H1 (cell line): ENCODE results near the gene P2RY14. TPM values are rescaled to one million over a fixed set of nuclear protein-coding genes. Genes with fewer than 3 reads are reported as not detected.

ENCODE experiments used
- CTCF ChIA-PET: fragments of 300-600 bp; sonication (Branson Sonifier 250); formaldehyde crosslinking; loops from one replicate; lab custom pipeline; 2021; ENCODE audit not compliant: partially characterized antibody; lab: Charles Lee
- POLR2A ChIA-PET: fragments of 300-600 bp; sonication (Branson Sonifier 250); formaldehyde crosslinking; loops from one replicate; lab custom pipeline; 2021; ENCODE audit warnings: inconsistent platforms; ENCODE audit not compliant: partially characterized antibody; lab: Charles Lee
- DNase-seq, 2 experiments: peaks; one replicate each; pipeline versions ENCODE4 v3.0.0 to v3.0.0-alpha.2; 2010 to 2022; ENCODE audit warnings: low spot score in 2 of 2, low read depth in 1 of 2, mixed read lengths in 1 of 2
- FAIRE-seq: peaks from 2 replicates; lab custom pipeline; 2011; peaks lifted over from hg19 to GRCh38; lab: Jason Lieb, UNC
- H2AFZ ChIP-seq: 2 replicates; pipeline ENCODE4 v1.8.1; 2012; ENCODE audit warnings: low read length, inconsistent platforms
- H2AK5ac ChIP-seq: 2 replicates; pipeline ENCODE4 v1.6.1; 2013; ENCODE audit warnings: low read depth, low read length
- H2BK120ac ChIP-seq: replicated peaks from 2 replicates; pipeline ENCODE3; 2013; ENCODE audit warnings: low read depth, low read length, inconsistent platforms
- H2BK12ac ChIP-seq: 2 replicates; pipeline ENCODE4 v1.6.1; 2013; ENCODE audit warnings: low read depth, low read length
- H2BK15ac ChIP-seq: 2 replicates; pipeline ENCODE4 v1.6.1; 2013; ENCODE audit warnings: low read length
- H2BK20ac ChIP-seq: 2 replicates; pipeline ENCODE4 v1.6.1; 2013; ENCODE audit warnings: low read length
- H2BK5ac ChIP-seq: 2 replicates; pipeline ENCODE4 v1.6.1; 2013; ENCODE audit warnings: low read depth, low read length
- H3K14ac ChIP-seq: 2 replicates; pipeline ENCODE4 v1.6.1; 2013; ENCODE audit warnings: inconsistent platforms; ENCODE audit not compliant: insufficient read length
- H3K18ac ChIP-seq: 2 replicates; pipeline ENCODE4 v1.6.1; 2013; ENCODE audit warnings: low read length; ENCODE audit errors: extremely low read depth
- H3K23ac ChIP-seq: 2 replicates; pipeline ENCODE4 v1.6.1; 2013; ENCODE audit warnings: inconsistent platforms; ENCODE audit not compliant: insufficient read length
- H3K23me2 ChIP-seq: 2 replicates; pipeline ENCODE4 v1.6.1; 2013; ENCODE audit warnings: low read depth, low read length
- H3K27ac ChIP-seq: 2 replicates; pipeline ENCODE4 v1.6.1; 2011; ENCODE audit warnings: low read depth, low read length, inconsistent platforms
- H3K27me3 ChIP-seq, 4 experiments: replicated peaks in 1 of 4; 1 replicate in 1 of 4; 2 replicates in 3 of 4; pipeline versions ENCODE4 v1.6.1 to v1.8.1; 2011 to 2013; ENCODE audit warnings: low read length in 3 of 4, mild to moderate bottlenecking in 3 of 4, inconsistent platforms in 2 of 4, mixed read lengths in 2 of 4, moderate library complexity in 1 of 4; ENCODE audit not compliant: control insufficient read depth in 3 of 4, insufficient read depth in 3 of 4; ENCODE audit errors: extremely low read depth in 1 of 4
- H3K36me3 ChIP-seq, 4 experiments: 2 replicates each; pipeline versions ENCODE4 v1.6.1 to v1.8.1; 2011 to 2013; ENCODE audit warnings: mild to moderate bottlenecking in 4 of 4, low read length in 3 of 4, moderate library complexity in 2 of 4, control low read depth in 1 of 4, inconsistent platforms in 1 of 4; ENCODE audit not compliant: insufficient read depth in 4 of 4, control insufficient read depth in 2 of 4
- H3K4ac ChIP-seq: replicated peaks from 2 replicates; pipeline ENCODE3; 2013; ENCODE audit warnings: low read length, low read depth, mixed read lengths, inconsistent platforms; ENCODE audit not compliant: insufficient read length
- H3K4me1 ChIP-seq, 4 experiments: replicated peaks in 1 of 4; 1 replicate in 1 of 4; 2 replicates in 3 of 4; pipeline versions ENCODE4 v1.6.1 to v1.8.1; 2011 to 2013; ENCODE audit warnings: low read length in 3 of 4, inconsistent platforms in 2 of 4, mixed read lengths in 1 of 4; ENCODE audit not compliant: insufficient read depth in 4 of 4, control insufficient read depth in 3 of 4
- H3K4me2 ChIP-seq, 2 experiments: 2 replicates each; pipeline versions ENCODE4 v1.6.1 to v1.8.1; 2011 to 2013; ENCODE audit warnings: low read depth in 2 of 2, low read length in 2 of 2, control low read depth in 1 of 2, inconsistent platforms in 1 of 2, mild to moderate bottlenecking in 1 of 2; ENCODE audit not compliant: insufficient read depth in 1 of 2
- H3K4me3 ChIP-seq, 4 experiments: fragments of 200-600, 300-600 bp in 1 of 4; sonication (generic), shearing (Covaris generic), sonication (Bioruptor Twin) in 1 of 4; 2 replicates each; pipeline versions ENCODE4 v1.5.1 to v1.8.1; 2011 to 2016; ENCODE audit warnings: low read length in 4 of 4, low read depth in 3 of 4, control low read depth in 2 of 4, inconsistent platforms in 2 of 4, mild to moderate bottlenecking in 2 of 4, mixed read lengths in 1 of 4, moderate library complexity in 1 of 4; ENCODE audit not compliant: insufficient read depth in 2 of 4; ENCODE audit errors: extremely low read depth in 1 of 4
- H3K56ac ChIP-seq: replicated peaks from 2 replicates; pipeline ENCODE3; 2013; ENCODE audit warnings: low read depth, mild to moderate bottlenecking, mixed read lengths, low read length, inconsistent platforms; ENCODE audit not compliant: insufficient read length
- H3K79me1 ChIP-seq: 2 replicates; pipeline ENCODE4 v1.6.1; 2013; ENCODE audit warnings: low read depth, low read length, control low read depth
- H3K79me2 ChIP-seq, 2 experiments: 2 replicates each; pipeline versions ENCODE4 v1.6.1 to v1.8.1; 2012 to 2013; ENCODE audit warnings: low read length in 2 of 2, mild to moderate bottlenecking in 2 of 2, inconsistent platforms in 1 of 2; ENCODE audit not compliant: insufficient read depth in 2 of 2, control insufficient read depth in 1 of 2
- H3K9ac ChIP-seq, 4 experiments: replicated peaks in 1 of 4; 1 replicate in 1 of 4; 2 replicates in 3 of 4; pipeline versions ENCODE4 v1.6.1 to v1.8.1; 2011 to 2013; ENCODE audit warnings: low read depth in 3 of 4, low read length in 3 of 4, control low read depth in 2 of 4, mild to moderate bottlenecking in 2 of 4, moderate library complexity in 2 of 4, inconsistent platforms in 1 of 4; ENCODE audit errors: extremely low read depth in 1 of 4
- H3K9me3 ChIP-seq, 2 experiments: 2 replicates each; pipeline versions ENCODE4 v1.6.1 to v1.8.1; 2012 to 2013; ENCODE audit warnings: mild to moderate bottlenecking in 2 of 2, moderate library complexity in 2 of 2, control low read depth in 1 of 2, inconsistent platforms in 1 of 2, low read depth in 1 of 2, low read length in 1 of 2, mixed read lengths in 1 of 2; ENCODE audit not compliant: insufficient read depth in 2 of 2
- H4K20me1 ChIP-seq, 2 experiments: replicated peaks in 1 of 2; 2 replicates each; pipeline versions ENCODE3 to v1.8.1; 2011 to 2013; ENCODE audit warnings: inconsistent platforms in 2 of 2, low read length in 2 of 2, mild to moderate bottlenecking in 1 of 2; ENCODE audit not compliant: insufficient read depth in 2 of 2, control insufficient read depth in 1 of 2
- H4K5ac ChIP-seq: 2 replicates; pipeline ENCODE4 v1.6.1; 2013; ENCODE audit warnings: low read length, low read depth, mixed read lengths, inconsistent platforms; ENCODE audit not compliant: insufficient read length
- H4K8ac ChIP-seq: 2 replicates; pipeline ENCODE4 v1.8.0; 2013; ENCODE audit warnings: mild to moderate bottlenecking, moderate library complexity, low read length, inconsistent platforms; ENCODE audit not compliant: insufficient read depth; ENCODE audit errors: extremely low read depth
- H4K91ac ChIP-seq: replicated peaks from 2 replicates; pipeline ENCODE3; 2013; ENCODE audit warnings: low read length, mixed read lengths, inconsistent platforms; ENCODE audit not compliant: insufficient read length
- CEBPB ChIP-seq: IDR thresholded peaks from 2 replicates; pipeline ENCODE4 v1.6.1; 2012; ENCODE audit warnings: low read depth, low read length
- CHD1 ChIP-seq: IDR thresholded peaks from 2 replicates; pipeline ENCODE4 v1.6.1; 2012; ENCODE audit warnings: low read depth, low read length, improper control_type of control experiment
- CTBP2 ChIP-seq: IDR thresholded peaks from 2 replicates; pipeline ENCODE4 v1.7.0; 2011; ENCODE audit warnings: borderline replicate concordance, mild to moderate bottlenecking, moderate library complexity, mixed read lengths, low read length; ENCODE audit not compliant: insufficient read depth, insufficient read length
- FOSL1 ChIP-seq: IDR thresholded peaks from 2 replicates; pipeline ENCODE4 v1.6.1; 2011; ENCODE audit warnings: mild to moderate bottlenecking, low read depth, low read length, moderate library complexity; ENCODE audit not compliant: insufficient read depth
- GTF2F1 ChIP-seq: IDR thresholded peaks from 2 replicates; pipeline ENCODE4 v1.6.1; 2012; ENCODE audit warnings: low read depth, low read length, improper control_type of control experiment, borderline replicate concordance
- JUN ChIP-seq: IDR thresholded peaks from 2 replicates; pipeline ENCODE4 v1.6.1; 2011; ENCODE audit warnings: low read depth, mild to moderate bottlenecking, improper control_type of control experiment, low read length
- PHF8 ChIP-seq: fragments of 200-600 bp; sonication (generic); conservative IDR thresholded peaks from 2 replicates; pipeline ENCODE4 v1.7.1; 2012; ENCODE audit warnings: low read depth, mild to moderate bottlenecking, inconsistent platforms, low read length, moderate library complexity
- POLR2AphosphoS5 ChIP-seq: IDR thresholded peaks from 2 replicates; pipeline ENCODE4 v1.6.1; 2011; ENCODE audit warnings: low read depth, low read length
- SP1 ChIP-seq: IDR thresholded peaks from 2 replicates; pipeline ENCODE4 v1.6.1; 2011; ENCODE audit warnings: low read depth, low read length
- TAF1 ChIP-seq: IDR thresholded peaks from 2 replicates; pipeline ENCODE4 v1.6.1; 2011; ENCODE audit warnings: mild to moderate bottlenecking, low read depth, low read length
- WGBS, 2 experiments: shearing (Covaris generic) in 1 of 2; methylation state at CpG; one replicate each; pipeline versions ENCODE4 v1.1.6 to v1.1.7; 2013 to 2015; ENCODE audit warnings: low lambda C conversion rate in 2 of 2, mixed read lengths in 2 of 2, inconsistent platforms in 1 of 2, low coverage in 1 of 2, missing lambda C conversion rate in 1 of 2; ENCODE audit not compliant: insufficient replicate concordance in 2 of 2, insufficient coverage in 1 of 2, insufficient read length in 1 of 2; ENCODE audit errors: extremely low coverage in 1 of 2, missing lambda C conversion rate in 1 of 2; 5-methylcytosine and 5-hydroxymethylcytosine counted together
- polyA plus RNA-seq, 7 experiments: library from polyadenylated mRNA; depleted of rRNA in 3 of 7; stranded (reverse) in 5 of 7; unstranded in 2 of 7; fragments of >200 nt in 5 of 7; fragments of 200-250 nt in 2 of 7; gene quantifications; 1 replicate in 5 of 7; 2 replicates in 1 of 7; 4 replicates in 1 of 7; pipeline versions ENCODE4 v1.2.1 to v1.2.3, GENCODE V29; 2011 to 2013; ENCODE audit warnings: missing spikeins in 2 of 7, mixed read lengths in 2 of 7
- total RNA-seq: library from RNA; stranded (reverse); fragmentation: NEBNext Ultra II Directional; extraction: Animal tissue kit (Norgen Biotek cat#: 25700); gene quantifications from 2 replicates; pipeline ENCODE4 v1.2.1, GENCODE V29; 2021

P2RY14 gene
- total and polyA plus RNA-seq, 2 of the 8 experiments (the other 6 are each of a cell fraction or from before 2014, with no cell fraction given): not detected

GRCh38 chr3:151283907-151284461 is 5.6 kb upstream of the P2RY14 start:
- Histone ChIP-seq H2BK5ac (no peak overlapping the region), H2AK5ac (no peak overlapping the region), H3K23ac (no peak overlapping the region), H4K20me1 (peaks cover 0 to 1% of the 10 kb centered on the region in 2 experiments), H2AFZ (no peak overlapping the region), H2BK20ac (no peak overlapping the region), H4K8ac (no peak overlapping the region), H3K18ac (no peak overlapping the region), H3K9ac (no peak overlapping the region), H3K79me1 (no peaks in the 10 kb centered on the region), H3K27me3 (no peaks in the 10 kb centered on the region), H3K27ac (no peak overlapping the region), H4K91ac (no peak overlapping the region), H3K9me3 (no peaks in the 10 kb centered on the region), H3K14ac (no peak overlapping the region), H3K23me2 (no peaks in the 10 kb centered on the region), H2BK12ac (no peak overlapping the region), H3K36me3 (no peaks in the 10 kb centered on the region), H3K4me2 (no peak overlapping the region), H3K79me2 (no peaks in the 10 kb centered on the region), H4K5ac (no peak overlapping the region), H2BK15ac (no peak overlapping the region), H3K56ac (no peak overlapping the region), H3K4ac (no peak overlapping the region), H3K4me1 (no peaks in the 10 kb centered on the region; a peak in 1 of 7 replicates), H2BK120ac (no peak overlapping the region), H3K4me3 (no peak overlapping the region)
- CTCF ChIA-PET: interaction anchor here (0.8 to 6.5 kb wide), 6 partner anchors 9 to 76 kb away, joined by 3 to 60 read pairs (median 4); no protein-coding TSS in a partner anchor
- TF ChIP-seq TAF1 (no peak), JUN (no peak), SP1 (no peak), POLR2AphosphoS5 (no peak), CTBP2 (no peak), FOSL1 (no peak), CEBPB (no peak), PHF8 (no peak), CHD1 (no peak), GTF2F1 (no peak)
- 96% methylated on average over 5 of the region's 5 CpGs; no CpG with 5 or more reads in 1 of the 2 experiments for WGBS, 2 experiments
- no peak for FAIRE-seq
- DNase-seq: no peak
- POLR2A ChIA-PET: no interaction called here
